Activated CD8-positive, alpha-beta T cell treated with anti-CD3 and anti-CD28 coated beads, Interleukin-2, amount 10 ng/mL, durations not matched to agents 7 days and 5 days (primary cell): ENCODE data around the gene ATP6V0D1. TPM values are rescaled to one million over a fixed set of nuclear protein-coding genes. Genes with fewer than 3 reads are reported as not detected.
"Not testable (repeated sequence)": the region's sequence is repeated elsewhere in the genome, so short reads cannot be mapped to it uniquely, and the experiment has no call there.

ENCODE experiments used
- ATAC-seq: fragments of 150-1000 bp; cut with Tn5 transposase; one replicate; pipeline ENCODE4 v1.10.0; 2021; ENCODE audit warnings: moderate library complexity
- CTCF ChIA-PET: fragments of 350-600 bp; sonication (Branson Sonifier 250); formaldehyde crosslinking; loops from one replicate; lab custom pipeline; 2021; ENCODE audit warnings: antibody characterized with exemption; lab: Charles Lee
- POLR2A ChIA-PET: fragments of 350-600 bp; sonication (Branson Sonifier 250); formaldehyde crosslinking; loops from one replicate; lab custom pipeline; 2021; ENCODE audit warnings: antibody characterized with exemption; lab: Charles Lee
- DNase-seq: peaks from one replicate; pipeline ENCODE4 v3.0.0-alpha.2; 2020
- H3K27ac Mint-ChIP-seq: one replicate; pipeline ENCODE4 v1.8.0; 2021; ENCODE audit warnings: mild to moderate bottlenecking, mixed read lengths
- H3K27me3 Mint-ChIP-seq: one replicate; pipeline ENCODE4 v1.8.0; 2021; ENCODE audit warnings: low read depth, mixed read lengths
- H3K36me3 Mint-ChIP-seq: one replicate; pipeline ENCODE4 v1.8.0; 2021; ENCODE audit warnings: low read depth, mixed read lengths
- H3K4me1 Mint-ChIP-seq: one replicate; pipeline ENCODE4 v1.8.0; 2021; ENCODE audit warnings: low read depth, mixed read lengths
- H3K4me3 Mint-ChIP-seq: one replicate; pipeline ENCODE4 v1.8.0; 2021; ENCODE audit warnings: mild to moderate bottlenecking, mixed read lengths
- H3K9me3 Mint-ChIP-seq: one replicate; pipeline ENCODE4 v1.8.0; 2022; ENCODE audit warnings: mixed read lengths; ENCODE audit not compliant: insufficient read depth
- total RNA-seq, 2 experiments: library from RNA; stranded (reverse); gene quantifications; one replicate each; pipeline ENCODE4 v1.2.3, GENCODE V29; 2021

ATP6V0D1 gene
- total RNA-seq, 2 experiments from 2014 or later, result 52.7 to 58.1 TPM

- Mint-ChIP-seq H3K9me3 (no peaks in the 10 kb centered on the region), H3K4me3 (peak overlapping the region; percentile 37), H3K36me3 (no peaks in the 10 kb centered on the region), H3K27ac (peak overlapping the region; percentile 86), H3K27me3 (no peaks in the 10 kb centered on the region), H3K4me1 (peaks cover 55% of the 10 kb centered on the region)
- ATAC-seq, result no peak
- POLR2A ChIA-PET, result no interaction called here
- no peak for DNase-seq
- CTCF ChIA-PET, result interaction anchor here (3.2 to 5.3 kb wide), 6 partner anchors 12 to 148 kb away, joined by 59 to 211 read pairs (median 80); partner anchors contain the start of genes ATP6V0D1, C16orf86, CARMIL2 and CTCF
Observed at GRCh38 chr16:67519242-67519641, 38.3 kb upstream of the ATP6V0D1 start.

- ChIA-PET POLR2A (no interaction called here), CTCF (interaction anchor here (3.5 to 10.3 kb wide), 5 partner anchors 25 to 149 kb away, joined by 76 to 277 read pairs (median 129); partner anchors contain the start of genes ATP6V0D1, C16orf86, CARMIL2 and CTCF)
- peak overlapping the region; percentile 37 for H3K4me3 Mint-ChIP-seq
- no peaks in the 10 kb centered on the region for H3K9me3 Mint-ChIP-seq
- no peaks in the 10 kb centered on the region for H3K36me3 Mint-ChIP-seq
- ATAC-seq (no peak), DNase-seq (peak; percentile 47)
- H3K4me1 Mint-ChIP-seq, result peaks cover 57% of the 10 kb centered on the region
- H3K27ac Mint-ChIP-seq, result peak overlapping the region; percentile 86
- no peaks in the 10 kb centered on the region for H3K27me3 Mint-ChIP-seq
Observed at GRCh38 chr16:67518676-67519075, 37.7 kb upstream of the ATP6V0D1 start.

- POLR2A ChIA-PET, result interaction anchor here (0.6 kb wide), 1 partner anchor 1840 kb away, joined by 4 read pairs; no protein-coding TSS in a partner anchor
- Mint-ChIP-seq H3K27ac (peak overlapping the region; percentile 52), H3K4me1 (peaks cover 57% of the 10 kb centered on the region), H3K36me3 (no peaks in the 10 kb centered on the region), H3K27me3 (no peaks in the 10 kb centered on the region), H3K9me3 (no peaks in the 10 kb centered on the region), H3K4me3 (no peak overlapping the region)
- ATAC-seq (no peak), DNase-seq (no peak)
- CTCF ChIA-PET, result interaction anchor here (0.9 to 10.3 kb wide), 11 partner anchors 8 to 299 kb away, joined by 3 to 277 read pairs (median 4); partner anchors contain the start of genes ATP6V0D1, CARMIL2 and CTCF
Observed at GRCh38 chr16:67517661-67518423, 36.9 kb upstream of the ATP6V0D1 start.

- Mint-ChIP-seq H3K27me3 (no peaks in the 10 kb centered on the region), H3K36me3 (no peaks in the 10 kb centered on the region), H3K27ac (no peak overlapping the region), H3K4me3 (no peak overlapping the region), H3K4me1 (peaks cover 53% of the 10 kb centered on the region), H3K9me3 (no peaks in the 10 kb centered on the region)
- ChIA-PET CTCF (interaction anchor here (0.9 to 10.3 kb wide), 13 partner anchors 8 to 299 kb away, joined by 3 to 277 read pairs (median 4); partner anchors contain the start of genes AGRP, ATP6V0D1, CARMIL2 and CTCF), POLR2A (no interaction called here)
- DNase-seq (no peak), ATAC-seq (no peak)
Observed at GRCh38 chr16:67517155-67517445, 36.1 kb upstream of the ATP6V0D1 start.

- H3K27ac Mint-ChIP-seq, result no peak overlapping the region
- CTCF ChIA-PET, result interaction anchor here (0.6 to 10.3 kb wide), 16 partner anchors 9 to 439 kb away, joined by 3 to 277 read pairs (median 4); partner anchors contain the start of genes ACD, AGRP, ATP6V0D1 and CARMIL2
- POLR2A ChIA-PET, result interaction anchor here (0.7 kb wide), 1 partner anchor 1932 kb away, joined by 3 read pairs; no protein-coding TSS in a partner anchor
- no peaks in the 10 kb centered on the region for H3K36me3 Mint-ChIP-seq
- ATAC-seq, result no peak
- H3K27me3 Mint-ChIP-seq, result no peaks in the 10 kb centered on the region
- DNase-seq, result no peak
- H3K4me3 Mint-ChIP-seq, result no peak overlapping the region
- no peaks in the 10 kb centered on the region for H3K9me3 Mint-ChIP-seq
- peaks cover 49% of the 10 kb centered on the region for H3K4me1 Mint-ChIP-seq
Observed at GRCh38 chr16:67516296-67517154, 35.6 kb upstream of the ATP6V0D1 start.

GRCh38 chr16:67514382-67514828 is 33.4 kb upstream of the ATP6V0D1 start:
- ATAC-seq, result peak; percentile 82
- CTCF ChIA-PET, result interaction anchor here (0.7 to 10.3 kb wide), 26 partner anchors 9 to 319 kb away, joined by 3 to 277 read pairs (median 4); partner anchors contain the start of genes ACD, AGRP, ATP6V0D1 and CARMIL2
- no peaks in the 10 kb centered on the region for H3K9me3 Mint-ChIP-seq
- no peak overlapping the region for H3K4me3 Mint-ChIP-seq
- H3K27ac Mint-ChIP-seq, result peak overlapping the region; percentile 84
- DNase-seq, result peak; percentile 90
- POLR2A ChIA-PET, result interaction anchor here (0.6 to 1.9 kb wide), 6 partner anchors 11 to 205 kb away, joined by 3 to 6 read pairs (median 4); partner anchors contain the start of genes ATP6V0D1 and GFOD2
- H3K27me3 Mint-ChIP-seq, result no peaks in the 10 kb centered on the region
- peaks cover 36% of the 10 kb centered on the region for H3K4me1 Mint-ChIP-seq
- no peaks in the 10 kb centered on the region for H3K36me3 Mint-ChIP-seq

GRCh38 chr16:67513892-67514291 is 32.9 kb upstream of the ATP6V0D1 start:
- not testable (repeated sequence) for H3K9me3 Mint-ChIP-seq, H3K27me3 Mint-ChIP-seq, H3K4me3 Mint-ChIP-seq, H3K36me3 Mint-ChIP-seq, DNase-seq
- CTCF ChIA-PET, result interaction anchor here (0.7 to 10.3 kb wide), 28 partner anchors 7 to 320 kb away, joined by 3 to 277 read pairs (median 4); partner anchors contain the start of genes ACD, AGRP, ATP6V0D1 and CARMIL2
- Mint-ChIP-seq H3K27ac (peak overlapping the region; percentile 30), H3K4me1 (peaks cover 35% of the 10 kb centered on the region)
- ATAC-seq, result peak; percentile 27
- POLR2A ChIA-PET, result interaction anchor here (0.6 to 1.9 kb wide), 6 partner anchors 11 to 205 kb away, joined by 3 to 6 read pairs (median 4); partner anchors contain the start of genes ATP6V0D1 and GFOD2

- ChIA-PET POLR2A (no interaction called here), CTCF (interaction anchor here (3.0 to 10.3 kb wide), 3 partner anchors 12 to 28 kb away, joined by 15 to 277 read pairs (median 95); partner anchors contain the start of gene ATP6V0D1)
- H3K4me3 Mint-ChIP-seq, result no peak overlapping the region
- no peaks in the 10 kb centered on the region for H3K9me3 Mint-ChIP-seq
- DNase-seq (no peak), ATAC-seq (no peak)
- H3K27ac Mint-ChIP-seq, result no peak overlapping the region
- H3K36me3 Mint-ChIP-seq, result peaks cover 14% of the 10 kb centered on the region
- peaks cover 35% of the 10 kb centered on the region for H3K4me1 Mint-ChIP-seq
- H3K27me3 Mint-ChIP-seq, result no peaks in the 10 kb centered on the region
Observed at GRCh38 chr16:67509016-67509415, 28.1 kb upstream of the ATP6V0D1 start.

GRCh38 chr16:67506468-67506867 is 25.5 kb upstream of the ATP6V0D1 start:
- Mint-ChIP-seq H3K9me3 (no peaks in the 10 kb centered on the region), H3K36me3 (peaks cover 19% of the 10 kb centered on the region), H3K27me3 (no peaks in the 10 kb centered on the region), H3K4me3 (no peak overlapping the region), H3K4me1 (peaks cover 46% of the 10 kb centered on the region), H3K27ac (peak overlapping the region; percentile 65)
- POLR2A ChIA-PET, result no interaction called here
- CTCF ChIA-PET, result interaction anchor here (1.2 to 4.0 kb wide), 2 partner anchors 11 to 15 kb away, joined by 4 to 25 read pairs; no protein-coding TSS in a partner anchor
- ATAC-seq (no peak), DNase-seq (no peak)

GRCh38 chr16:67504031-67505021 is 23.4 kb upstream of the ATP6V0D1 start:
- Mint-ChIP-seq H3K4me3 (peak overlapping the region; percentile 45), H3K27me3 (no peaks in the 10 kb centered on the region), H3K4me1 (peaks cover 42% of the 10 kb centered on the region), H3K9me3 (no peaks in the 10 kb centered on the region), H3K27ac (peak overlapping the region; percentile 96), H3K36me3 (peaks cover 19% of the 10 kb centered on the region)
- DNase-seq (peak; percentile 85), ATAC-seq (peak; percentile 94)
- CTCF ChIA-PET, result interaction anchor here (1.1 to 4.6 kb wide), 6 partner anchors 10 to 43 kb away, joined by 3 to 26 read pairs (median 6); no protein-coding TSS in a partner anchor
- POLR2A ChIA-PET, result interaction anchor here (0.5 to 1.0 kb wide), 2 partner anchors 16 to 55 kb away, joined by 3 to 4 read pairs; no protein-coding TSS in a partner anchor
